GM19452 (cell line): Measurements from ENCODE around the gene GLMN.

Source experiments
- ATAC-seq: cut with Tn5 transposase; IDR thresholded peaks from one replicate; pipeline ENCODE4 v1.9.1; 2021; ENCODE audit not compliant: unreplicated experiment

Gene GLMN

DNA sequence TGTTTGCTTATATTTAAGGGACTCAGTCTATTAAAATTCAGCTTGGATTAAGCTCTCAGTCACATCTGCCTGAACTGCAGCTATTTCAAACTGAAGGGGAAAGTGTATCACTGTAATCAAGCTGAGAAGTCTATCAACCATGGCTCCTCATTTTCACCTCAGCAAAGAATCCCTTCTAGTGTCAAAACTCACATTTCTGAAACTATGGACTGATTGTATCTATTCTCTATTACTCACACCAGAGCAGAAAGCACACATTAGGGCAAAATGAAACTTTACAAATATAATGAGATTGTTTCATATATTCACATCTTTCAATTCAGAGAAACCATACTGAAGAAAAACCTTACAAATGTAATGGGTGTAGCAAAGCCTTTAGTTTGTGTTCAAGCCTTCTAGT, 95.7 kb downstream of the GLMN start:
- no peak for ATAC-seq

- ATAC-seq: no peak
These were observed 96.8 kb downstream of the GLMN start for GRCh38 chr1:92201973-92202372.
